ENCODE data around the gene WNT3A. TPM values are rescaled to one million over a fixed set of nuclear protein-coding genes. Genes with fewer than 3 reads are reported as not detected.
"Not testable (repeated sequence)": the region's sequence is repeated elsewhere in the genome, so short reads cannot be mapped to it uniquely, and the experiment has no call there.

Gene WNT3A
- total RNA-seq, 4 donors from 2014 or later, result 2.8 to 6.3 (median 3.8) TPM

- not testable (repeated sequence) for H3K9me3 ChIP-seq, H3K27me3 ChIP-seq
- WGBS, result 98% methylated on average over 4 of the region's 17 CpGs
Measured at GRCh38 chr1:227971216-227971615, 35.6 kb upstream of the WNT3A start.

GRCh38 chr1:227971643-227972282 lies 35.0 kb upstream of the WNT3A start:
- not testable (repeated sequence) for H3K4me1 ChIP-seq, H3K27me3 ChIP-seq, H3K36me3 ChIP-seq, H3K4me3 ChIP-seq, H3K9me3 ChIP-seq, H3K27ac ChIP-seq
- WGBS, result 85% methylated on average over 11 of the region's 27 CpGs
- peak in 1 of 2 donors; percentile 50 for DNase-seq (ENCODE audit: low spot score in 2 of 2)

More at GRCh38 chr1:227971216-227971615, 35.6 kb upstream of the WNT3A start:
- not testable (repeated sequence) for H3K4me1 ChIP-seq, H3K4me3 ChIP-seq, H3K36me3 ChIP-seq, H3K27ac ChIP-seq
- DNase-seq (ENCODE audit: low spot score in 2 of 2), result peak in 1 of 2 donors; percentile 65

GRCh38 chr1:227972283-227972679 lies 34.5 kb upstream of the WNT3A start:
- H3K27ac ChIP-seq, H3K9me3 ChIP-seq, H3K27me3 ChIP-seq, H3K4me3 ChIP-seq, H3K4me1 ChIP-seq, H3K36me3 ChIP-seq: not testable (repeated sequence)
- DNase-seq (ENCODE audit: low spot score in 2 of 2), result peak in 1 of 2 donors; percentile 63
- WGBS, result 60% methylated on average over 1 of the region's 19 CpGs

- H3K27me3 ChIP-seq, H3K36me3 ChIP-seq, H3K9me3 ChIP-seq, H3K4me1 ChIP-seq, H3K4me3 ChIP-seq, H3K27ac ChIP-seq: not testable (repeated sequence)
- whole genome bisulfite sequencing, result 85% methylated on average over 14 of the region's 22 CpGs
- DNase-seq (ENCODE audit: low spot score in 2 of 2), result peak in 1 of 2 donors; percentile 76
Measured at GRCh38 chr1:227972843-227973374, 33.9 kb upstream of the WNT3A start.

- not testable (repeated sequence) for H3K27ac ChIP-seq; DNase-seq (ENCODE audit: low spot score in 2 of 2); H3K27me3 ChIP-seq; H3K4me3 ChIP-seq; H3K36me3 ChIP-seq; H3K9me3 ChIP-seq; H3K4me1 ChIP-seq
- WGBS, result 95% methylated on average over 20 of the region's 32 CpGs
Measured at GRCh38 chr1:227973724-227974288, 33.0 kb upstream of the WNT3A start.

GRCh38 chr1:227975583-227976283 lies 31.1 kb upstream of the WNT3A start:
- 81% methylated on average over 5 of the region's 21 CpGs for WGBS
- peak in 1 of 2 donors; percentile 41 for DNase-seq (ENCODE audit: low spot score in 2 of 2)
- not testable (repeated sequence) for H3K9me3 ChIP-seq, H3K36me3 ChIP-seq, H3K4me1 ChIP-seq, H3K27me3 ChIP-seq, H3K4me3 ChIP-seq, H3K27ac ChIP-seq

- TF ChIP-seq POLR2A (IDR thresholded peaks at IDR 0.05), result no peak
- no peak for TF ChIP-seq CTCF (IDR thresholded peaks at IDR 0.05)
- no peak for TF ChIP-seq EP300 (IDR thresholded peaks at IDR 0.05)
- no peak for TF ChIP-seq POLR2AphosphoS5 (IDR thresholded peaks at IDR 0.05)
- H3K27me3 ChIP-seq, result peaks cover 5% of the 10 kb centered on the region
- no peaks in the 10 kb centered on the region for H3K4me1 ChIP-seq
- no peak for DNase-seq (ENCODE audit: low spot score in 2 of 2)
- no peaks in the 10 kb centered on the region for H3K36me3 ChIP-seq
- peaks cover 4% of the 10 kb centered on the region for H3K9me3 ChIP-seq
- no peak overlapping the region for H3K27ac ChIP-seq
- no peak overlapping the region for H3K4me3 ChIP-seq
- 97% methylated on average over 2 of the region's 2 CpGs for WGBS
Measured at GRCh38 chr1:227987181-227987580, 19.6 kb upstream of the WNT3A start.

- TF ChIP-seq POLR2AphosphoS5 (IDR thresholded peaks at IDR 0.05) (no peak), CTCF (IDR thresholded peaks at IDR 0.05) (no peak), EP300 (IDR thresholded peaks at IDR 0.05) (no peak), POLR2A (IDR thresholded peaks at IDR 0.05) (no peak)
Measured at GRCh38 chr1:227994632-227995300, 12.0 kb upstream of the WNT3A start.

More at GRCh38 chr1:227994632-227995300, 12.0 kb upstream of the WNT3A start:
- H3K27ac ChIP-seq, result no peak overlapping the region
- H3K9me3 ChIP-seq, result peaks cover 17% of the 10 kb centered on the region
- peak in 1 of 2 donors; percentile 44 for DNase-seq (ENCODE audit: low spot score in 2 of 2)
- WGBS, result 69% methylated on average over 7 of the region's 7 CpGs
- H3K36me3 ChIP-seq, result no peaks in the 10 kb centered on the region
- no peak overlapping the region for H3K4me3 ChIP-seq
- no peaks in the 10 kb centered on the region for H3K4me1 ChIP-seq
- H3K27me3 ChIP-seq, result no peaks in the 10 kb centered on the region
